ENCODE measurements around the gene CDH4.

DNA sequence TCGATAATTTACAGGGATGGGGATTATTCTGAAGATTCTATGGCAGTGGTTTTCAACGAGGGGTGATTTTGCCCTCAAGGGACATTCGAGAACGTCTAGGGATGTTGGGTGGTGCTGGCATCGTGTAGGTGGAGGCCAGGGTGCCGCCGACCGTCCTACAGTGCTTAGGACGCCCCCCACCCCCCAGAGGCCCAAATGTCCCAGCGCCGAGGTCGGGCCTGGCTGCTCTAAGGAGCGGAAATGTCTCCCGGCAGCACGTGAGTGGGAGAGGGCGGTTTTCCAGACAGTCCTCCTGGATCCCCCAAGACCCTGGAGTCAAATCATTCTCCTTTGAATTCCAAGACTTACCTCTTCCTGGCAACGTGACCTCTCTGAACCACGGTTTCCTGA lies 101.9 kb downstream of the CDH4 start:
- no peak for TF ChIP-seq EZH2 (IDR thresholded peaks at IDR 0.05; ENCODE audit: borderline replicate concordance, low read depth, low read length)
- TF ChIP-seq MTA2 (IDR thresholded peaks at IDR 0.05; ENCODE audit: low read depth) = no peak
- TF ChIP-seq, protein P1, sequence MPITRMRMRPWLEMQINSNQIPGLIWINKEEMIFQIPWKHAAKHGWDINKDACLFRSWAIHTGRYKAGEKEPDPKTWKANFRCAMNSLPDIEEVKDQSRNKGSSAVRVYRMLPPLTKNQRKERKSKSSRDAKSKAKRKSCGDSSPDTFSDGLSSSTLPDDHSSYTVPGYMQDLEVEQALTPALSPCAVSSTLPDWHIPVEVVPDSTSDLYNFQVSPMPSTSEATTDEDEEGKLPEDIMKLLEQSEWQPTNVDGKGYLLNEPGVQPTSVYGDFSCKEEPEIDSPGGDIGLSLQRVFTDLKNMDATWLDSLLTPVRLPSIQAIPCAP (CRISPR knock-in tag; IDR thresholded peaks at IDR 0.05; ENCODE audit: borderline replicate concordance) = no peak
- TF ChIP-seq, protein P2, sequence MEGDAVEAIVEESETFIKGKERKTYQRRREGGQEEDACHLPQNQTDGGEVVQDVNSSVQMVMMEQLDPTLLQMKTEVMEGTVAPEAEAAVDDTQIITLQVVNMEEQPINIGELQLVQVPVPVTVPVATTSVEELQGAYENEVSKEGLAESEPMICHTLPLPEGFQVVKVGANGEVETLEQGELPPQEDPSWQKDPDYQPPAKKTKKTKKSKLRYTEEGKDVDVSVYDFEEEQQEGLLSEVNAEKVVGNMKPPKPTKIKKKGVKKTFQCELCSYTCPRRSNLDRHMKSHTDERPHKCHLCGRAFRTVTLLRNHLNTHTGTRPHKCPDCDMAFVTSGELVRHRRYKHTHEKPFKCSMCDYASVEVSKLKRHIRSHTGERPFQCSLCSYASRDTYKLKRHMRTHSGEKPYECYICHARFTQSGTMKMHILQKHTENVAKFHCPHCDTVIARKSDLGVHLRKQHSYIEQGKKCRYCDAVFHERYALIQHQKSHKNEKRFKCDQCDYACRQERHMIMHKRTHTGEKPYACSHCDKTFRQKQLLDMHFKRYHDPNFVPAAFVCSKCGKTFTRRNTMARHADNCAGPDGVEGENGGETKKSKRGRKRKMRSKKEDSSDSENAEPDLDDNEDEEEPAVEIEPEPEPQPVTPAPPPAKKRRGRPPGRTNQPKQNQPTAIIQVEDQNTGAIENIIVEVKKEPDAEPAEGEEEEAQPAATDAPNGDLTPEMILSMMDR (IDR thresholded peaks at IDR 0.05 in 2 of 3, conservative IDR thresholded peaks at IDR 0.05 in 1 of 3; ENCODE audit: insufficient read depth in 2 of 3, low read depth in 1 of 3, low read length in 3 of 3) = no peak
- no peak for TF ChIP-seq POLR2A (conservative IDR thresholded peaks at IDR 0.05)
